H9 (cell line): ENCODE data around the gene AK9. TPM values are rescaled to one million over a fixed set of nuclear protein-coding genes. Genes with fewer than 3 reads are reported as not detected.

Experiments used
- DNase-seq: peaks from one replicate; pipeline ENCODE4 v3.0.0-alpha.2; 2017
- H2AFZ ChIP-seq: one replicate; pipeline ENCODE4 v1.6.1; 2013; ENCODE audit warnings: mild to moderate bottlenecking, low read length, control low read depth, moderate library complexity
- H2AK5ac ChIP-seq: 2 replicates; pipeline ENCODE4 v1.6.1; 2013; ENCODE audit warnings: low read length, control low read depth, mixed read lengths; ENCODE audit not compliant: insufficient read length
- H2BK120ac ChIP-seq: one replicate; pipeline ENCODE4 v1.6.1; 2013; ENCODE audit warnings: low read depth, mild to moderate bottlenecking, low read length, control low read depth, inconsistent platforms; ENCODE audit not compliant: poor library complexity, severe bottlenecking
- H2BK12ac ChIP-seq: 2 replicates; pipeline ENCODE4 v1.6.1; 2013; ENCODE audit warnings: low read length, control low read depth, mixed read lengths, low read depth; ENCODE audit not compliant: insufficient read length
- H2BK15ac ChIP-seq: 2 replicates; pipeline ENCODE4 v1.6.1; 2013; ENCODE audit warnings: low read depth, low read length, control low read depth
- H2BK20ac ChIP-seq: one replicate; pipeline ENCODE4 v1.6.1; 2013; ENCODE audit warnings: low read depth, mild to moderate bottlenecking, low read length, control low read depth, inconsistent platforms; ENCODE audit not compliant: poor library complexity, severe bottlenecking
- H2BK5ac ChIP-seq: 2 replicates; pipeline ENCODE4 v1.6.1; 2013; ENCODE audit warnings: low read length, control low read depth, mixed read lengths; ENCODE audit not compliant: insufficient read length
- H3K14ac ChIP-seq: 2 replicates; pipeline ENCODE4 v1.6.1; 2013; ENCODE audit warnings: low read length, control low read depth; ENCODE audit not compliant: insufficient read depth
- H3K18ac ChIP-seq: 2 replicates; pipeline ENCODE4 v1.6.1; 2013; ENCODE audit warnings: low read depth, mild to moderate bottlenecking, mixed read lengths, low read length, control low read depth; ENCODE audit not compliant: insufficient read length
- H3K23ac ChIP-seq: 2 replicates; pipeline ENCODE4 v1.6.1; 2013; ENCODE audit warnings: low read length, control low read depth, mixed read lengths, low read depth; ENCODE audit not compliant: insufficient read length
- H3K23me2 ChIP-seq: 2 replicates; pipeline ENCODE4 v1.6.1; 2013; ENCODE audit warnings: low read depth, mild to moderate bottlenecking, mixed read lengths, low read length, control low read depth; ENCODE audit not compliant: insufficient read length, poor library complexity, severe bottlenecking
- H3K27ac ChIP-seq: 2 replicates; pipeline ENCODE4 v1.5.1; 2013; ENCODE audit warnings: low read length, control low read depth, mixed read lengths, low read depth; ENCODE audit not compliant: insufficient read length
- H3K27me3 ChIP-seq: 2 replicates; pipeline ENCODE4 v1.6.1; 2013; ENCODE audit warnings: low read length, control low read depth, inconsistent platforms; ENCODE audit not compliant: insufficient read depth
- H3K4ac ChIP-seq: 2 replicates; pipeline ENCODE4 v1.6.1; 2013; ENCODE audit warnings: low read depth, mild to moderate bottlenecking, control low read depth, inconsistent platforms, low read length, moderate library complexity
- H3K4me1 ChIP-seq: 2 replicates; pipeline ENCODE4 v1.6.1; 2013; ENCODE audit warnings: low read length, control low read depth, inconsistent platforms; ENCODE audit not compliant: insufficient read depth
- H3K4me2 ChIP-seq: 2 replicates; pipeline ENCODE4 v1.6.1; 2013; ENCODE audit warnings: low read length, control low read depth, mixed read lengths; ENCODE audit not compliant: insufficient read length, insufficient read depth
- H3K56ac ChIP-seq: 2 replicates; pipeline ENCODE4 v1.6.1; 2013; ENCODE audit warnings: low read depth, mild to moderate bottlenecking, mixed read lengths, low read length, control low read depth; ENCODE audit not compliant: insufficient read length
- H3K79me1 ChIP-seq: 2 replicates; pipeline ENCODE4 v1.6.1; 2013; ENCODE audit warnings: low read depth, mild to moderate bottlenecking, moderate library complexity, low read length, control low read depth, inconsistent platforms; ENCODE audit not compliant: insufficient read depth, poor library complexity, severe bottlenecking
- H3K79me2 ChIP-seq: 2 replicates; pipeline ENCODE4 v1.6.1; 2013; ENCODE audit warnings: low read length, control low read depth, inconsistent platforms; ENCODE audit not compliant: insufficient read depth
- H3K9ac ChIP-seq: 2 replicates; pipeline ENCODE4 v1.6.1; 2013; ENCODE audit warnings: low read length, control low read depth, mixed read lengths; ENCODE audit not compliant: insufficient read length; ENCODE audit errors: extremely low read depth
- H3K9me3 ChIP-seq: one replicate; pipeline ENCODE4 v1.6.1; 2013; ENCODE audit warnings: low read depth, low read length, inconsistent platforms; ENCODE audit not compliant: control insufficient read depth
- H3T11ph ChIP-seq: one replicate; pipeline ENCODE4 v1.6.1; 2013; ENCODE audit warnings: mild to moderate bottlenecking, low read length, control low read depth, inconsistent platforms
- H4K20me1 ChIP-seq: one replicate; pipeline ENCODE4 v1.6.1; 2013; ENCODE audit not compliant: control insufficient read depth, insufficient read length, insufficient read depth
- H4K5ac ChIP-seq: 2 replicates; pipeline ENCODE4 v1.6.1; 2013; ENCODE audit warnings: low read depth, mild to moderate bottlenecking, mixed read lengths, low read length, control low read depth; ENCODE audit not compliant: insufficient read length
- H4K8ac ChIP-seq: replicated peaks from 2 replicates; pipeline ENCODE4 v1.6.1; 2013; ENCODE audit warnings: low read length, control low read depth, mixed read lengths, low read depth; ENCODE audit not compliant: insufficient read length
- H4K91ac ChIP-seq: 2 replicates; pipeline ENCODE4 v1.6.1; 2013; ENCODE audit warnings: low read depth, mild to moderate bottlenecking, moderate library complexity, mixed read lengths, low read length, control low read depth; ENCODE audit not compliant: insufficient read length
- H3K27ac Mint-ChIP-seq, 3 experiments: 2 replicates in 2 of 3; 3 replicates in 1 of 3; pipeline ENCODE4 v1.8.0; 2020 to 2021; ENCODE audit warnings: mixed read lengths in 3 of 3, mild to moderate bottlenecking in 1 of 3, moderate library complexity in 1 of 3
- H3K27me3 Mint-ChIP-seq: 2 replicates; pipeline ENCODE4 v1.8.0; 2021; ENCODE audit warnings: low read depth, mild to moderate bottlenecking, moderate library complexity, mixed read lengths
- H3K36me3 Mint-ChIP-seq, 3 experiments: 2 replicates in 2 of 3; 3 replicates in 1 of 3; pipeline ENCODE4 v1.8.0; 2020 to 2021; ENCODE audit warnings: low read depth in 3 of 3, mixed read lengths in 3 of 3; ENCODE audit not compliant: insufficient read depth in 1 of 3
- H3K4me1 Mint-ChIP-seq, 2 experiments: 2 replicates each; pipeline ENCODE4 v1.8.0; 2020; ENCODE audit warnings: mixed read lengths in 2 of 2
- H3K4me3 Mint-ChIP-seq, 2 experiments: 2 replicates in 1 of 2; 3 replicates in 1 of 2; pipeline ENCODE4 v1.8.0; 2020 to 2021; ENCODE audit warnings: mild to moderate bottlenecking in 2 of 2, mixed read lengths in 2 of 2, moderate library complexity in 1 of 2
- H3K9me3 Mint-ChIP-seq, 2 experiments: 2 replicates in 1 of 2; 3 replicates in 1 of 2; pipeline ENCODE4 v1.8.0; 2020; ENCODE audit warnings: mild to moderate bottlenecking in 2 of 2, mixed read lengths in 2 of 2, moderate library complexity in 1 of 2
- WGBS: extraction: QIAGEN DNeasy Blood & Tissue Kit; methylation state at CpG from one replicate; pipeline ENCODE4 v1.1.7; 2013; ENCODE audit warnings: missing lambda C conversion rate, low lambda C conversion rate, mixed read lengths; ENCODE audit not compliant: insufficient read length; ENCODE audit errors: extremely low coverage; 5-methylcytosine and 5-hydroxymethylcytosine counted together
- total RNA-seq: library from RNA; stranded (reverse); gene quantifications from 2 replicates; pipeline ENCODE4 v1.2.1, GENCODE V29; 2021
- TF ChIP-seq, protein P1 (sequence below): fragments of 200-600 bp; sonication (generic); conservative IDR thresholded peaks from 3 replicates; pipeline ENCODE4 v1.8.0; 2021; ENCODE audit warnings: antibody characterized with exemption, mild to moderate bottlenecking

Gene AK9
- total RNA-seq, 1 experiment from 2014 or later, result 2.3 TPM

DNA sequence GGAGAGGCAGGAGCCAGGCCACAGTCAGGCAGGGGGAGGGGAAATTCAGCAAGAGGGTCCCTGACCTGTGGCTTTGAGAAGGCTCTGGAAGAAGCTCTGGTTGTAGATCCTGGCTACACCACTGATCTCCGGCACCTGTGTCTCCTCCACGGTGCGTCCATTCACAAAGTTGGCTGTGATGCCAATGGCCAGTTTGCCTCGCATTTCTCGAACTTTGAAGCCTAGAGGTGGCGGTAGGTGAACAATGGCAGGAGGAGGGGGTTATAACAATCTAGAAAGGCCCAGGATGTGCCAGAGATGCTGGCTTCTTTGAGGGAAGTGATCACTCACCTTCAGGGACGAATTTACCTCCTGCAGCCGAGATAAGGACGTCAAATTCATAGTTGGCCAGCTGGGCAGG lies 238.8 kb downstream of the AK9 start:
- H3T11ph ChIP-seq, result no peak overlapping the region
- no peak overlapping the region for H2BK20ac ChIP-seq
- Mint-ChIP-seq H3K27me3 (no peaks in the 10 kb centered on the region), H3K4me1 (peaks cover 18 to 19% of the 10 kb centered on the region in 2 experiments), H3K27ac (no peak overlapping the region), H3K36me3 (peaks cover 8 to 49% (median 32%) of the 10 kb centered on the region in 3 experiments), H3K9me3 (no peaks in the 10 kb centered on the region; a peak in 1 of 5 replicates), H3K4me3 (no peak overlapping the region)
- H3K79me1 ChIP-seq, result no peaks in the 10 kb centered on the region
- no peak overlapping the region for H3K4me2 ChIP-seq
- H3K18ac ChIP-seq, result no peak overlapping the region
- no peak overlapping the region for H3K4ac ChIP-seq
- DNase-seq, result no peak
- H3K23ac ChIP-seq, result no peak overlapping the region
- no peak overlapping the region for H4K8ac ChIP-seq
- H2BK5ac ChIP-seq, result no peak overlapping the region
- H3K56ac ChIP-seq, result no peak overlapping the region
- no peak overlapping the region for H4K91ac ChIP-seq
- H3K27me3 ChIP-seq, result no peaks in the 10 kb centered on the region
- no peak overlapping the region for H3K27ac ChIP-seq
- no peak overlapping the region for H4K5ac ChIP-seq
- no CpG with 5 or more reads among the region's 9 CpGs for WGBS
- H3K79me2 ChIP-seq, result no peaks in the 10 kb centered on the region
- H3K4me1 ChIP-seq, result peaks cover 7% of the 10 kb centered on the region; the same call in 1 of the 2 replicates
- no peak overlapping the region for H2BK120ac ChIP-seq
- no peak overlapping the region for H2BK12ac ChIP-seq
- TF ChIP-seq, protein P1, sequence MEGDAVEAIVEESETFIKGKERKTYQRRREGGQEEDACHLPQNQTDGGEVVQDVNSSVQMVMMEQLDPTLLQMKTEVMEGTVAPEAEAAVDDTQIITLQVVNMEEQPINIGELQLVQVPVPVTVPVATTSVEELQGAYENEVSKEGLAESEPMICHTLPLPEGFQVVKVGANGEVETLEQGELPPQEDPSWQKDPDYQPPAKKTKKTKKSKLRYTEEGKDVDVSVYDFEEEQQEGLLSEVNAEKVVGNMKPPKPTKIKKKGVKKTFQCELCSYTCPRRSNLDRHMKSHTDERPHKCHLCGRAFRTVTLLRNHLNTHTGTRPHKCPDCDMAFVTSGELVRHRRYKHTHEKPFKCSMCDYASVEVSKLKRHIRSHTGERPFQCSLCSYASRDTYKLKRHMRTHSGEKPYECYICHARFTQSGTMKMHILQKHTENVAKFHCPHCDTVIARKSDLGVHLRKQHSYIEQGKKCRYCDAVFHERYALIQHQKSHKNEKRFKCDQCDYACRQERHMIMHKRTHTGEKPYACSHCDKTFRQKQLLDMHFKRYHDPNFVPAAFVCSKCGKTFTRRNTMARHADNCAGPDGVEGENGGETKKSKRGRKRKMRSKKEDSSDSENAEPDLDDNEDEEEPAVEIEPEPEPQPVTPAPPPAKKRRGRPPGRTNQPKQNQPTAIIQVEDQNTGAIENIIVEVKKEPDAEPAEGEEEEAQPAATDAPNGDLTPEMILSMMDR, result no peak
- no peak overlapping the region for H3K9ac ChIP-seq
- no peak overlapping the region for H2BK15ac ChIP-seq
- peaks cover 10% of the 10 kb centered on the region for H3K23me2 ChIP-seq
- no peak overlapping the region for H3K14ac ChIP-seq
- no peaks in the 10 kb centered on the region for H4K20me1 ChIP-seq
- no peaks in the 10 kb centered on the region for H3K9me3 ChIP-seq
- no peak overlapping the region for H2AFZ ChIP-seq
- H2AK5ac ChIP-seq, result no peak overlapping the region
